GM19193 (cell line): ENCODE results near the gene TSSK6.

Experiments used
- POLR2A ChIP-seq: IDR thresholded peaks from 4 replicates; pipeline ENCODE4 v1.6.1; 2011; ENCODE audit not compliant: insufficient read depth, insufficient read length; ENCODE audit errors: extremely low read depth

TSSK6 gene

GRCh38 chr19:19549804-19550464, 34.6 kb upstream of the TSSK6 start:
- TF ChIP-seq POLR2A, result no peak

- no peak for TF ChIP-seq POLR2A
These were observed 33.8 kb upstream of the TSSK6 start for GRCh38 chr19:19548915-19549759.

GRCh38 chr19:19547674-19548336, 32.5 kb upstream of the TSSK6 start:
- no peak for TF ChIP-seq POLR2A

- TF ChIP-seq POLR2A, result no peak
These were observed 31.4 kb upstream of the TSSK6 start for GRCh38 chr19:19546751-19547162.

- TF ChIP-seq POLR2A, result no peak
These were observed 30.4 kb upstream of the TSSK6 start for GRCh38 chr19:19545707-19546106.

GRCh38 chr19:19544954-19545591, 29.7 kb upstream of the TSSK6 start:
- TF ChIP-seq POLR2A, result no peak

- no peak for TF ChIP-seq POLR2A
These were observed 29.1 kb upstream of the TSSK6 start for GRCh38 chr19:19544257-19544953.

- TF ChIP-seq POLR2A, result no peak
These were observed 28.3 kb upstream of the TSSK6 start for GRCh38 chr19:19543640-19544039.

GRCh38 chr19:19543101-19543500, 27.8 kb upstream of the TSSK6 start:
- TF ChIP-seq POLR2A, result no peak

GRCh38 chr19:19542507-19542906, 27.2 kb upstream of the TSSK6 start:
- TF ChIP-seq POLR2A, result no peak

- TF ChIP-seq POLR2A, result no peak
These were observed 26.3 kb upstream of the TSSK6 start for GRCh38 chr19:19541616-19542015.

GRCh38 chr19:19540715-19541515, 25.6 kb upstream of the TSSK6 start:
- TF ChIP-seq POLR2A, result no peak

- TF ChIP-seq POLR2A, result no peak
These were observed 24.8 kb upstream of the TSSK6 start for GRCh38 chr19:19540064-19540714.
